Suprapubic skin (tissue), 4 donors: Measurements from ENCODE around the gene FAM171A1. TPM values are rescaled to one million over a fixed set of nuclear protein-coding genes. Genes with fewer than 3 reads are reported as not detected.
"Not testable (repeated sequence)": the region's sequence is repeated elsewhere in the genome, so short reads cannot be mapped to it uniquely, and the experiment has no call there.

Experiments used
- DNase-seq, 2 donors: peaks; one replicate each; pipeline ENCODE4 v3.0.0-alpha.2; 2019; ENCODE audit warnings: low spot score in 2 of 2
- H3K27ac ChIP-seq: fragments of 200-600 bp; sonication (generic); one replicate; pipeline ENCODE4 v1.5.1; 2019
- H3K27me3 ChIP-seq: fragments of 200-600 bp; sonication (generic); one replicate; pipeline ENCODE4 v1.5.1; 2019
- H3K36me3 ChIP-seq: fragments of 200-600 bp; sonication (generic); one replicate; pipeline ENCODE4 v1.5.1; 2019
- H3K4me1 ChIP-seq: fragments of 200-600 bp; sonication (generic); one replicate; pipeline ENCODE4 v1.5.1; 2019
- H3K4me3 ChIP-seq: fragments of 200-600 bp; sonication (generic); one replicate; pipeline ENCODE4 v1.5.1; 2019; ENCODE audit warnings: mild to moderate bottlenecking
- H3K9me3 ChIP-seq: fragments of 200-600 bp; sonication (generic); one replicate; pipeline ENCODE4 v1.5.1; 2019
- CTCF ChIP-seq, 2 donors: fragments of 200-600 bp in 1 of 2; fragments of 450-650 bp in 1 of 2; sonication (generic) in 1 of 2; IDR thresholded peaks; one replicate each; pipeline ENCODE4 v1.5.1; 2016 to 2019; ENCODE audit warnings: antibody characterized with exemption in 2 of 2, mild to moderate bottlenecking in 1 of 2, moderate library complexity in 1 of 2
- EP300 ChIP-seq: sonication (generic); formaldehyde crosslinking; IDR thresholded peaks from one replicate; pipeline ENCODE4 v1.6.1; 2017; ENCODE audit warnings: antibody characterized with exemption
- POLR2A ChIP-seq, 2 donors: fragments of 450-650 bp; IDR thresholded peaks; one replicate each; pipeline ENCODE4 v1.6.1; 2017; ENCODE audit warnings: antibody characterized with exemption in 2 of 2, mild to moderate bottlenecking in 2 of 2, moderate library complexity in 2 of 2
- POLR2AphosphoS5 ChIP-seq, 3 donors: sonication (generic); formaldehyde crosslinking; IDR thresholded peaks; one replicate each; pipeline ENCODE4 v1.6.1; 2017; ENCODE audit warnings: antibody characterized with exemption in 3 of 3
- WGBS: methylation state at CpG from one replicate; pipeline ENCODE4 v1.1.5; 2018; 5-methylcytosine and 5-hydroxymethylcytosine counted together
- total RNA-seq, 4 donors: library from RNA; depleted of rRNA; stranded (reverse); fragments of >200 nt; gene quantifications; one replicate each; pipeline ENCODE4 v1.1.0, GENCODE V29; 2016

Gene FAM171A1
- total RNA-seq, 4 donors from 2014 or later, result 2.8 to 7.0 (median 5.9) TPM

- Histone ChIP-seq H3K36me3 (no peaks in the 10 kb centered on the region), H3K4me1 (peaks cover 4% of the 10 kb centered on the region), H3K27me3 (no peaks in the 10 kb centered on the region), H3K9me3 (no peaks in the 10 kb centered on the region), H3K27ac (no peak overlapping the region), H3K4me3 (no peak overlapping the region)
- 68% methylated on average over 4 of the region's 4 CpGs for WGBS
- no peak for DNase-seq
- TF ChIP-seq POLR2AphosphoS5 (IDR thresholded peaks at IDR 0.05), result no peak
- no peak for TF ChIP-seq POLR2A (IDR thresholded peaks at IDR 0.05)
- no peak for TF ChIP-seq CTCF (IDR thresholded peaks at IDR 0.05)
- TF ChIP-seq EP300, result no peak
Observed at GRCh38 chr10:15336211-15336610, 34.9 kb downstream of the FAM171A1 start.

GRCh38 chr10:15335508-15335907 is 35.6 kb downstream of the FAM171A1 start:
- H3K36me3 ChIP-seq, result no peaks in the 10 kb centered on the region
- H3K27ac ChIP-seq, result no peak overlapping the region
- no peak for DNase-seq
- H3K4me3 ChIP-seq, result no peak overlapping the region
- H3K27me3 ChIP-seq, result no peaks in the 10 kb centered on the region
- 57% methylated on average over 2 of the region's 2 CpGs for WGBS
- TF ChIP-seq POLR2A (IDR thresholded peaks at IDR 0.05), result no peak
- no peak for TF ChIP-seq CTCF (IDR thresholded peaks at IDR 0.05)
- TF ChIP-seq EP300, result no peak
- TF ChIP-seq POLR2AphosphoS5 (IDR thresholded peaks at IDR 0.05), result no peak
- peaks cover 4% of the 10 kb centered on the region for H3K4me1 ChIP-seq
- H3K9me3 ChIP-seq, result no peaks in the 10 kb centered on the region

- Histone ChIP-seq H3K27ac (no peak overlapping the region), H3K27me3 (no peaks in the 10 kb centered on the region), H3K9me3 (no peaks in the 10 kb centered on the region), H3K4me1 (peaks cover 4% of the 10 kb centered on the region), H3K4me3 (no peak overlapping the region), H3K36me3 (no peaks in the 10 kb centered on the region)
- DNase-seq, result no peak
- WGBS, result 90% methylated on average over 7 of the region's 7 CpGs
- TF ChIP-seq EP300 (no peak), POLR2AphosphoS5 (IDR thresholded peaks at IDR 0.05) (no peak), CTCF (IDR thresholded peaks at IDR 0.05) (no peak), POLR2A (IDR thresholded peaks at IDR 0.05) (no peak)
Observed at GRCh38 chr10:15334650-15335323, 36.3 kb downstream of the FAM171A1 start.

- H3K9me3 ChIP-seq, result no peaks in the 10 kb centered on the region
- no peaks in the 10 kb centered on the region for H3K27me3 ChIP-seq
- WGBS, result 84% methylated on average over 6 of the region's 6 CpGs
- H3K4me3 ChIP-seq, result no peak overlapping the region
- no peak overlapping the region for H3K27ac ChIP-seq
- TF ChIP-seq POLR2A (IDR thresholded peaks at IDR 0.05), result no peak
- peaks cover 4% of the 10 kb centered on the region for H3K4me1 ChIP-seq
- no peak for DNase-seq
- H3K36me3 ChIP-seq, result no peaks in the 10 kb centered on the region
Observed at GRCh38 chr10:15333909-15334649, 37.0 kb downstream of the FAM171A1 start.

GRCh38 chr10:15333181-15333580 is 37.9 kb downstream of the FAM171A1 start:
- not testable (repeated sequence) for H3K9me3 ChIP-seq, H3K4me3 ChIP-seq, H3K4me1 ChIP-seq, H3K27ac ChIP-seq, H3K27me3 ChIP-seq, H3K36me3 ChIP-seq, DNase-seq
- WGBS, result 94% methylated on average over 8 of the region's 8 CpGs

- TF ChIP-seq EP300 (no peak), POLR2AphosphoS5 (IDR thresholded peaks at IDR 0.05) (no peak), POLR2A (IDR thresholded peaks at IDR 0.05) (no peak), CTCF (IDR thresholded peaks at IDR 0.05) (no peak)
Observed at GRCh38 chr10:15331461-15331860, 39.6 kb downstream of the FAM171A1 start.

More at GRCh38 chr10:15331461-15331860, 39.6 kb downstream of the FAM171A1 start:
- DNase-seq, result no peak
- H3K27me3 ChIP-seq, result no peaks in the 10 kb centered on the region
- no peaks in the 10 kb centered on the region for H3K9me3 ChIP-seq
- H3K4me1 ChIP-seq, result peaks cover 4% of the 10 kb centered on the region
- H3K36me3 ChIP-seq, result no peaks in the 10 kb centered on the region
- no peak overlapping the region for H3K4me3 ChIP-seq
- 94% methylated on average over 1 of the region's 1 CpG for WGBS
- H3K27ac ChIP-seq, result no peak overlapping the region
